Measurements from ENCODE around the gene DSE.

Gene DSE

DNA sequence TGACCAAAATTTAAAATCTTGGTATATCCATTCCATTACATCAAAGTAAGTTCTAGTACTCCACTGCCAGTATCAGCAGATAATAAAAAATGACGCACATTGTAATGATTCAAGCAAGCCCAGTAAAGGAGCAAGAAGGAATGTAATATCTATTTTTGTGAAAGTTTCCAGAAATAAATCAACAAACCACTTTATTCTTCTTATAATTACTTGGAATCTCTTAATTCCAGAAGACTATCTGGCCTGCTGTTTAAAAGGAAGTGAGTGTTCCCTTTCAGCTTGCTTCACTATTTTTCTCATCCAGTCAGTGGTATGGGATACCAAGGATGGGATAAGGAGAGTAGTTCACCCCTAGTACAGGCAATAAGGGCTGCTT lies 42.2 kb upstream of the DSE start:
- no peaks in the 10 kb centered on the region for H3K27me3 ChIP-seq (ENCODE audit: insufficient read depth, low read length, poor library complexity)
- no peak overlapping the region for H3K4me3 ChIP-seq (ENCODE audit: low read depth in 1 of 2, low read length in 2 of 2)
- H3K9ac ChIP-seq (ENCODE audit: low read depth, low read length): no peak overlapping the region
- H3K9me3 ChIP-seq (ENCODE audit: insufficient read depth, low read length, severe bottlenecking): no peaks in the 10 kb centered on the region
- DNase-seq (no peak), ATAC-seq (ENCODE audit: insufficient read depth, low read depth) (no peak)
- H4K20me1 ChIP-seq (ENCODE audit: insufficient read depth, low read length): no peaks in the 10 kb centered on the region
- H3K4me1 ChIP-seq (ENCODE audit: insufficient read depth, low read length): no peaks in the 10 kb centered on the region
- no peaks in the 10 kb centered on the region for H3K79me2 ChIP-seq (ENCODE audit: insufficient read depth, low read length)
- no peaks in the 10 kb centered on the region for H3K36me3 ChIP-seq (ENCODE audit: insufficient read depth, low read length)
- no peak overlapping the region for H2AFZ ChIP-seq (ENCODE audit: low read depth, low read length)
- TF ChIP-seq, protein P1, sequence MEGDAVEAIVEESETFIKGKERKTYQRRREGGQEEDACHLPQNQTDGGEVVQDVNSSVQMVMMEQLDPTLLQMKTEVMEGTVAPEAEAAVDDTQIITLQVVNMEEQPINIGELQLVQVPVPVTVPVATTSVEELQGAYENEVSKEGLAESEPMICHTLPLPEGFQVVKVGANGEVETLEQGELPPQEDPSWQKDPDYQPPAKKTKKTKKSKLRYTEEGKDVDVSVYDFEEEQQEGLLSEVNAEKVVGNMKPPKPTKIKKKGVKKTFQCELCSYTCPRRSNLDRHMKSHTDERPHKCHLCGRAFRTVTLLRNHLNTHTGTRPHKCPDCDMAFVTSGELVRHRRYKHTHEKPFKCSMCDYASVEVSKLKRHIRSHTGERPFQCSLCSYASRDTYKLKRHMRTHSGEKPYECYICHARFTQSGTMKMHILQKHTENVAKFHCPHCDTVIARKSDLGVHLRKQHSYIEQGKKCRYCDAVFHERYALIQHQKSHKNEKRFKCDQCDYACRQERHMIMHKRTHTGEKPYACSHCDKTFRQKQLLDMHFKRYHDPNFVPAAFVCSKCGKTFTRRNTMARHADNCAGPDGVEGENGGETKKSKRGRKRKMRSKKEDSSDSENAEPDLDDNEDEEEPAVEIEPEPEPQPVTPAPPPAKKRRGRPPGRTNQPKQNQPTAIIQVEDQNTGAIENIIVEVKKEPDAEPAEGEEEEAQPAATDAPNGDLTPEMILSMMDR (IDR thresholded peaks at IDR 0.05; ENCODE audit: borderline replicate concordance, extremely low read depth, low read length, poor library complexity, severe bottlenecking): no peak
- TF ChIP-seq EZH2 (IDR thresholded peaks at IDR 0.05; ENCODE audit: borderline replicate concordance, low read depth, low read length, severe bottlenecking): no peak
- no peak overlapping the region for H3K4me2 ChIP-seq (ENCODE audit: insufficient read depth, low read length)
- H3K27ac ChIP-seq (ENCODE audit: low read length): no peak overlapping the region

DNA sequence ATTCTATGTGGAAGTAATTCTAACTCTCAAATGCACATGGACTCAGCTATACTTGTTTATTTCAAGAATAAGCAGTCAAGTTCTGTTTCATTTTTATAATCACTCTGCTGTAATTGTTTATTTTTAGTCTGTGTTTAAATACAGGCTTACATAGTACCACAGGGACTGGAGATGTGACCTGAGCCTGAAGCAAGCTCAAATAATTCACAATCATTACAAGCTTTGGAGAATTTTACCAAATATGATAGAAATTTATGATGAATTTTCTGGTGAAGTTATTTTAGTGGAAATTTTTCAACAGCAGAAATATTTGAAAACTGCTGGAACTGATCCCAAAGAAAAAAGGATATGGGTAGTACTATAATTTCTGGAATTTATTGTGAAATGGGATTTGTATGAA lies 41.6 kb upstream of the DSE start:
- no peaks in the 10 kb centered on the region for H3K9me3 ChIP-seq (ENCODE audit: insufficient read depth, low read length, severe bottlenecking)

DNA sequence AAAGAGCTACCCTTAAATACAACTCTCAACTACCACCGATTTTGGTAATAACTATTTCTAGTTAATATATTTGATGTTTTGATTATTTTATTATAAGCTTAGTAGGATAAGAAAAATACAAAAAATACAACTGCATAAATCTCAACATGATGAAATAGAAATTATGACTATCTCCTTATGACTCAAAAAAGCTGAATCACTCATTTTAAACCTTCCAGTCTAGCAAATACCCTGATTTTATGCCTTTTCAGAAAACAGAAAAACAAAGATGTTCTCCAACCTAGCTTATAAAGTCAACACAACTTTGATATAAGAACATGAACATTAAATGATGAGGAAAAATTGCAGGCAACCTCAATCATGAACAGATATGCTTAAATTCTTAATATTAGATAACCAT lies 40.2 kb upstream of the DSE start:
- no peak for DNase-seq

More for the DNA sequence above, 41.6 kb upstream of the DSE start:
- DNase-seq (no peak), ATAC-seq (ENCODE audit: insufficient read depth, low read depth) (no peak)
- Histone ChIP-seq H3K36me3 (ENCODE audit: insufficient read depth, low read length) (no peaks in the 10 kb centered on the region), H3K4me3 (ENCODE audit: low read depth in 1 of 2, low read length in 2 of 2) (no peak overlapping the region), H2AFZ (ENCODE audit: low read depth, low read length) (no peak overlapping the region), H4K20me1 (ENCODE audit: insufficient read depth, low read length) (no peaks in the 10 kb centered on the region), H3K4me2 (ENCODE audit: insufficient read depth, low read length) (no peak overlapping the region), H3K79me2 (ENCODE audit: insufficient read depth, low read length) (no peaks in the 10 kb centered on the region), H3K9ac (ENCODE audit: low read depth, low read length) (no peak overlapping the region), H3K27ac (ENCODE audit: low read length) (no peak overlapping the region), H3K4me1 (ENCODE audit: insufficient read depth, low read length) (no peaks in the 10 kb centered on the region), H3K27me3 (ENCODE audit: insufficient read depth, low read length, poor library complexity) (no peaks in the 10 kb centered on the region)
- no peak for TF ChIP-seq EZH2 (IDR thresholded peaks at IDR 0.05; ENCODE audit: borderline replicate concordance, low read depth, low read length, severe bottlenecking)
- TF ChIP-seq, protein P1 (IDR thresholded peaks at IDR 0.05; ENCODE audit: borderline replicate concordance, extremely low read depth, low read length, poor library complexity, severe bottlenecking): no peak

More for the DNA sequence above, 40.2 kb upstream of the DSE start:
- Histone ChIP-seq H3K36me3 (ENCODE audit: insufficient read depth, low read length) (no peaks in the 10 kb centered on the region), H3K79me2 (ENCODE audit: insufficient read depth, low read length) (no peaks in the 10 kb centered on the region), H2AFZ (ENCODE audit: low read depth, low read length) (no peak overlapping the region), H3K27ac (ENCODE audit: low read length) (no peak overlapping the region), H3K9ac (ENCODE audit: low read depth, low read length) (no peak overlapping the region), H4K20me1 (ENCODE audit: insufficient read depth, low read length) (no peaks in the 10 kb centered on the region), H3K4me3 (ENCODE audit: low read depth in 1 of 2, low read length in 2 of 2) (no peak overlapping the region), H3K4me2 (ENCODE audit: insufficient read depth, low read length) (no peak overlapping the region), H3K4me1 (ENCODE audit: insufficient read depth, low read length) (no peaks in the 10 kb centered on the region), H3K9me3 (ENCODE audit: insufficient read depth, low read length, severe bottlenecking) (no peaks in the 10 kb centered on the region), H3K27me3 (ENCODE audit: insufficient read depth, low read length, poor library complexity) (no peaks in the 10 kb centered on the region)
- no peak for ATAC-seq (ENCODE audit: insufficient read depth, low read depth)
- TF ChIP-seq, protein P1 (IDR thresholded peaks at IDR 0.05; ENCODE audit: borderline replicate concordance, extremely low read depth, low read length, poor library complexity, severe bottlenecking): no peak
